HEK293T (cell line): Measurements from ENCODE around the gene FAM53B.

Experiments used
- CTCF ChIA-PET: fragments of 350-600 bp; formaldehyde crosslinking; extraction: SDS; loops from one replicate; lab custom pipeline; 2021; ENCODE audit warnings: antibody characterized with exemption, inconsistent platforms; lab: Yijun Ruan, JAX
- POLR2A ChIA-PET: fragments of 350-600 bp; formaldehyde crosslinking; extraction: SDS; loops from one replicate; lab custom pipeline; 2020; ENCODE audit warnings: antibody characterized with exemption, inconsistent platforms; lab: Yijun Ruan, JAX
- DNase-seq: peaks from one replicate; pipeline ENCODE4 v3.0.0; 2012; ENCODE audit warnings: mixed read lengths; ENCODE audit errors: extremely low spot score
- ARNT ChIP-seq: fragments of 450-650 bp; IDR thresholded peaks from 2 replicates; pipeline ENCODE4 v1.6.1; 2017; ENCODE audit warnings: mild to moderate bottlenecking
- BHLHE40 ChIP-seq: fragments of 450-650 bp; IDR thresholded peaks from 2 replicates; pipeline ENCODE4 v1.6.1; 2016; ENCODE audit warnings: mild to moderate bottlenecking, moderate library complexity, borderline replicate concordance
- CTBP1 ChIP-seq: fragments of 450-650 bp; IDR thresholded peaks from 2 replicates; pipeline ENCODE4 v1.6.1; 2016; ENCODE audit warnings: borderline replicate concordance
- ELF4 ChIP-seq: fragments of 450-650 bp; IDR thresholded peaks from 2 replicates; pipeline ENCODE4 v1.6.1; 2017; ENCODE audit warnings: antibody characterized with exemption
- FOXA1 ChIP-seq: fragments of 450-650 bp; IDR thresholded peaks from 2 replicates; pipeline ENCODE4 v1.6.1; 2016; ENCODE audit warnings: mild to moderate bottlenecking
- FOXK2 ChIP-seq: fragments of 450-650 bp; IDR thresholded peaks from 2 replicates; pipeline ENCODE4 v1.6.1; 2016; ENCODE audit warnings: mild to moderate bottlenecking
- FOXM1 ChIP-seq: fragments of 450-650 bp; IDR thresholded peaks from 2 replicates; pipeline ENCODE4 v1.6.1; 2017; ENCODE audit warnings: mild to moderate bottlenecking, borderline replicate concordance
- HDGF ChIP-seq: fragments of 450-650 bp; IDR thresholded peaks from 2 replicates; pipeline ENCODE4 v1.6.1; 2017; ENCODE audit warnings: antibody characterized with exemption, borderline replicate concordance
- L3MBTL2 ChIP-seq: fragments of 450-650 bp; conservative IDR thresholded peaks from 2 replicates; pipeline ENCODE4 v1.6.1; 2016; ENCODE audit warnings: mild to moderate bottlenecking
- LEF1 ChIP-seq: fragments of 450-650 bp; IDR thresholded peaks from 2 replicates; pipeline ENCODE4 v1.6.1; 2017; ENCODE audit warnings: mild to moderate bottlenecking, borderline replicate concordance
- NFRKB ChIP-seq: fragments of 450-650 bp; IDR thresholded peaks from 2 replicates; pipeline ENCODE4 v1.6.1; 2016; ENCODE audit warnings: mild to moderate bottlenecking, moderate library complexity
- PKNOX1 ChIP-seq: fragments of 450-650 bp; IDR thresholded peaks from 2 replicates; pipeline ENCODE4 v1.6.1; 2016
- SP1 ChIP-seq: fragments of 450-650 bp; IDR thresholded peaks from 2 replicates; pipeline ENCODE4 v1.6.1; 2017
- SUZ12 ChIP-seq: fragments of 450-650 bp; IDR thresholded peaks from 2 replicates; pipeline ENCODE4 v1.6.1; 2016; ENCODE audit warnings: mild to moderate bottlenecking
- TARDBP ChIP-seq: fragments of 450-650 bp; IDR thresholded peaks from 2 replicates; pipeline ENCODE4 v1.6.1; 2016
- ZNF384 ChIP-seq: fragments of 450-650 bp; IDR thresholded peaks from 2 replicates; pipeline ENCODE4 v1.6.1; 2016

FAM53B gene

GRCh38 chr10:124660404-124661125 lies 83.6 kb downstream of the FAM53B start:
- TF ChIP-seq ZNF384 (peak; percentile 71), L3MBTL2 (no peak), PKNOX1 (peak; percentile 9; the same call in 1 of the 2 replicates)
- DNase-seq: no peak
- POLR2A ChIA-PET: no interaction called here
- CTCF ChIA-PET: no interaction called here

- no peak for TF ChIP-seq LEF1
- no peak for TF ChIP-seq ARNT
- no peak for TF ChIP-seq L3MBTL2
- TF ChIP-seq PKNOX1: no peak
- no peak for TF ChIP-seq NFRKB
- TF ChIP-seq HDGF: no peak
- TF ChIP-seq SP1: no peak
- TF ChIP-seq FOXK2: no peak
- TF ChIP-seq FOXM1: no peak
- TF ChIP-seq ELF4: no peak
- no peak for TF ChIP-seq TARDBP
- no peak for TF ChIP-seq CTBP1
- TF ChIP-seq ZNF384: no peak
- DNase-seq: no peak
- POLR2A ChIA-PET: no interaction called here
- CTCF ChIA-PET: no interaction called here
Observed at GRCh38 chr10:124659380-124659779, 84.8 kb downstream of the FAM53B start.

GRCh38 chr10:124658591-124659242 lies 85.5 kb downstream of the FAM53B start:
- CTCF ChIA-PET: no interaction called here
- POLR2A ChIA-PET: no interaction called here
- TF ChIP-seq HDGF (no peak), SUZ12 (no peak), ARNT (no peak), L3MBTL2 (no peak), ELF4 (no peak), FOXM1 (no peak), LEF1 (no peak), NFRKB (no peak)
- DNase-seq: no peak

- no peak for DNase-seq
- ChIA-PET CTCF (no interaction called here), POLR2A (no interaction called here)
- no peak for TF ChIP-seq LEF1
- TF ChIP-seq L3MBTL2: no peak
- TF ChIP-seq SUZ12: no peak
- TF ChIP-seq TARDBP: no peak
- no peak for TF ChIP-seq ELF4
- TF ChIP-seq FOXA1: no peak
- no peak for TF ChIP-seq BHLHE40
- no peak for TF ChIP-seq ARNT
- no peak for TF ChIP-seq SP1
- TF ChIP-seq HDGF: no peak
- TF ChIP-seq ZNF384: no peak
- no peak for TF ChIP-seq FOXK2
Observed at GRCh38 chr10:124657806-124658205, 86.4 kb downstream of the FAM53B start.

GRCh38 chr10:124656541-124656940 lies 87.6 kb downstream of the FAM53B start:
- no peak for TF ChIP-seq CTBP1
- no peak for TF ChIP-seq SUZ12
- TF ChIP-seq FOXK2: no peak
- TF ChIP-seq PKNOX1: no peak
- TF ChIP-seq L3MBTL2: no peak
- no peak for TF ChIP-seq LEF1
- TF ChIP-seq BHLHE40: no peak
- ChIA-PET CTCF (no interaction called here), POLR2A (no interaction called here)
- DNase-seq: no peak

GRCh38 chr10:124656113-124656490 lies 88.1 kb downstream of the FAM53B start:
- ChIA-PET POLR2A (no interaction called here), CTCF (no interaction called here)
- TF ChIP-seq L3MBTL2: no peak
- DNase-seq: no peak
